ENCODE results near the gene C17orf67.
"Not testable (repeated sequence)": the region's sequence is repeated elsewhere in the genome, so short reads cannot be mapped to it uniquely, and the experiment has no call there.

C17orf67 gene

DNA sequence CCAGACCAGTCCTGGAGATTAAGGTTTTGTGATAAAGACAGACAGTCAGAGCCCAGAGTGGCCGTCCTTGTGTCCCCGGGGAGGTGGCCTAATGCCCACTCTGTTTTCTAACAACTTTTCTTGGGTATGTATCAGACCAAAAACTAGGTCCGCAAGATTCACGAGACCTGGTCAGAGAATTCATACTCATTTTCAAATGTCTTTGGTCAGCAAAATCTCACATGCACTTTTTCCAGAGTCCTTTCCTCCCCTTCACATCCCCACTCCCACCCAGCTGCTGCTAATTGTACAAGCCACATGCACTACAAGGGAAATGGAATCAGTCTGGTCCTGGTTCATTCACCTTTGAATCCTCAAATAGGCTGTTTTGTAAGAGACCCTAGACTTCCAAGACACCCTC is 61.7 kb downstream of the C17orf67 start:
- DNase-seq = no peak

DNA sequence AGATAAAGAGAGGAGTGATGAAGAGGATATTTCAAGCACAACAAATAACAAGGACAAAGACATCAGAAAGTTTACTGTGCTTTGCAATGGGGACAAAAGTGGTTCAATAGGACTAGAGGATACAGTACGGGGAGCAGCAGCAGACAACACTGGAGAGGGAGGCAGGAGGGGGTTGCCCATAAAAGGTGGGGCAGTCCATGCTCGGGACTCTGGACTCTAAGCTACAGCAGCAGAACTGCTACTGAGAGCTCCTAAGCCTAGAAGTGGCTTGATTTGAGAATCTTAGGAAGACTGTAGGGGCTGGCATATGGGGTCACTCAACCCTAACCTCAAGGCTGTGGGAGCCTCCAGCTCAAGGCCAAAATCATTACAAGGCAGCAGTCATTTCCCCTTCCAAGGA is 62.2 kb downstream of the C17orf67 start:
- no peak for DNase-seq

DNA sequence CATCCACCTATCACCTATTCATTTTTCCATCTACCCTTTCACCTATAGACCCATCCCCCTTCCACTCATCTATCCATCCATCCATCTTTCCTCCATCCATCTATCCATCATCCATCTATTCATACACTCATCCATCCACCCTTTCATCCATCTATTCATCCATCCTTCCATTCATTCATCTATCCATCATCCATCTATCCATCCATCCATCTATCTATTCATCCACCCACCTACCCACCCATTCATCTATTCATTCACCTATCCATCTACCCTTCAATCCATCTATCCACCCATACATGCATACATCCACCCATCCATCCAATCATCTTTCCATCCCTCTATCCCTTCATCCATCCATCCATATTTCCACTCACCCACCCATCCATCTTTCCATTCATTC is 63.3 kb downstream of the C17orf67 start:
- DNase-seq = no peak

DNA sequence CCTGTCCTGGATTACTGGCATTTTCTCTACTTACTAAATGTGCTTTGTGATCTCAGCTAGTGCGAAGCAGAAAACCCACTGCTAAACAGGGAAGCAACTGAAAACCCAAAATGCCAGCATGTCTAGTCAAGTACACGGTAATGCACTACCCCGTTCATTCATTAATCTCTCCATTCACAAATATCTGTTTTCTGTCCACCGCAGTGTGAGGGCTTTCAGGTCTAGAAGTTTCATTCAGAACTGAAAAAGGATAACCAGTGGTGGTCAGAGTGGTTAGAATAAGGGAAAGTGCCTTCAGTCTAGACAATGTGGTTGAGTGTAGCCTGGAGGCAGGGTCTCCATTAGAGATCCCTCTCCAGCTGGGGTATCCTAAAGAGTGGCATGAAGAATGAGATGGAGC is 68.3 kb downstream of the C17orf67 start:
- no peak for DNase-seq

DNA sequence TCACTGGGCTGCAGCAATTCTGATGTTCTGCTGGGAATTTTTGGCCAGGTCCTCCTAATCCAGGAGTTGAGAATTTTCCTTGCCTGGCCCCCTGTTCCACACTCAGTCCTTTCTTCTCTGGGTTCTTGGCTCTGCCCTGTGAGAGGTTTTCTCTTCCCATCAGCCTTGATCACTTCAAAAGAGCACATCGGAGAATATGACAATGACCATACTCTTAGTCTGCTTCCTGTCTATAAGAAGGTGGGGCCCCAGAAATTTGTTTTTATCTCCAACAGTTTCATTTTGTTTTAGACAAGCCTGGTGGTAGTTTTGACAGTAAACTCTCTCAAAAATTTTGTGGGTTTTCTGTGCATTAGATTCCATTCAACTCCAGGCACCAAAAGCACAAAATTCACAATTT is 70.7 kb downstream of the C17orf67 start:
- DNase-seq = peak in 1 of 5 donors; percentile 52

DNA sequence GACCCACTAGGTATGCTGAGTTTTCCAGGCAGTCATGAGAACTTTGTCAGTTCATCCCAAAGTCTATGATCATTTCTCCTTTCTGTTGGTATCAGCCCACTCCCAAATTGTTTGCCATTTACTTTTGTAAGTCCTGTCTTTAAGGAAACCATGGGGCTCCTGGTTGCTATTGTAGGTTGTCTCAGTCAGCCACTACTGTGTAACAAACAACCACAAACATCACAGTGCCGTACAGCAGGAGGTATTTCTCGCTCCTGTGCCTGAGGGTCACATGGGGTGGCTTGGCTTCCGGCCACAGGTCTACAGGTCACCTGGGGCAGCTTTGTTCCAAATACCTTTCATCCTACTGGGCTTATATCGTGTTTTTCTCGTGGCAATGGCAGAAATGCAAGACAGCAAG is 71.6 kb downstream of the C17orf67 start:
- no peak for DNase-seq

DNA sequence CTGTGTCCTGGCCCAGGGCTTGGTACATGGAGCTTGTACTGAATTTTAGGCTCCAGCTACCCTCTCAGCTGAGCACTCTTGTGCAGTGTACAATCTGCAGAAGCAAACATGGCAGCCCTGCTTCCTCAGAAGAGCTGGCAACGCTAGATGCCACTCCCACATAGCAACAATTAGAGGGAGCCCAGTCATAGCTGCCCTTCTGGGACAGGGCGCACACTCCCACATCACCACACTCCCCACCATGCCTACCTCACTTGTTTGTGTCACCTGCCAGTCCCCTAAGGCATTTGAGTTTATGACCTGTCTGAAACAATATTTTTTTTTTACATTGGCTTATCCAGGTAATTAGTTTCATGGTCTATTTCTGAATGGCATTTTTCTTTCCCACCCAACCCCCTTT is 72.3 kb downstream of the C17orf67 start:
- DNase-seq = no peak

DNA sequence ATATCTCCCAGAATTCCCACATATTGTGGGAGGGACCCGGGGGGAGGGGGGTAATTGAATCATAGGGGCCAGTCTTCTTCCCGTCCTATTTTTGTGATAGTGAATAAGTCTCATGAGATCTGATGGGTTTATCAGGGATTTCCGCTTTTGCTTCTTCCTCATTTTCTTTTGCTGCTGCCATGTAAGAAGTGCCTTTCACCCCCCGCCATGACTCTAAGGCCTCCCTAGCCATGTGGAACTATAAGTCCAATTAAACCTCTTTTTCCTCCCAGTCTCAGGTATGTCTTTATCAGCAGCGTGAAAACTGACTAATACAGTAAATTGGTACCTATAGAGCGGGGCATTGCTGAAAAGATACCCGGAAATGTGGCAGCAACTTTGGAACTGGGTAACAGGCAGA is 76.1 kb downstream of the C17orf67 start:
- not testable (repeated sequence) for DNase-seq

DNA sequence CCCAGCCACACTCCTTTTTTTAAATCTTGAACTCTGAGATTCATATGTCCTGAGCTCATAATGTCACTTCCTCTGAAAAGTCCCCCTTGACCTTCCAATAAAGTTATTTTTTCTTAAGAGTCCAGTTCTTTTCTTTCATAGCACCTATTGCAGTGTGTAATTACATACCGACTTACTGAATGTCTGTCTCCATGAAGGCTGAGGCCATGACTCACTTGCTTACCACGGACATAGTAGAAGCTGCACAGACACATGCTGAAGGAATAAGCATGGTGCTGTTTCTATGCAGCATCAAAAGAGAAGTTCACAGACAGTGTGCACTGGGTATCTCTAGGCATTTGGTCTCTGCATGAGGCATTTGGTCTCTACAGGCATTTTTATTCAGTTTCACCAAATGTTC is 77.2 kb downstream of the C17orf67 start:
- no peak for DNase-seq

DNA sequence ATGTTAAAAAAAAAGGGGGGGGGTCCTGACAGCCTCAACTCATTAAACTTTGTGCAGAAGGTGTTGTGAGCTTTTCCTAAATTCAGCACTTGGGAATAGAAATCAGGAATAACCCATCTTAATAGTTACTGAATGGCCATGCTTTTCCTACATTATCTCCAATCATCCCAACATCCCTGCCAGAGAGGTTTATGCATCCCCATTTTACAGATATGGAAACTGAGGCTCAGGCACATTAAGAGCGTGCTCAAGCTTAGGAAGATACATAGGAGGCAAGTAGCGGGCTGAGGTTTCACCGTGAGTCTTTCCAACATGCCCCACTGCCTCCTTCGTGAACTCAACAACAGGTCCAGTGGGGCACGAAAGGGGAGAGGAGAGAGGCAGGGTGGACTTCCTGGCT is 78.4 kb downstream of the C17orf67 start:
- DNase-seq = no peak

DNA sequence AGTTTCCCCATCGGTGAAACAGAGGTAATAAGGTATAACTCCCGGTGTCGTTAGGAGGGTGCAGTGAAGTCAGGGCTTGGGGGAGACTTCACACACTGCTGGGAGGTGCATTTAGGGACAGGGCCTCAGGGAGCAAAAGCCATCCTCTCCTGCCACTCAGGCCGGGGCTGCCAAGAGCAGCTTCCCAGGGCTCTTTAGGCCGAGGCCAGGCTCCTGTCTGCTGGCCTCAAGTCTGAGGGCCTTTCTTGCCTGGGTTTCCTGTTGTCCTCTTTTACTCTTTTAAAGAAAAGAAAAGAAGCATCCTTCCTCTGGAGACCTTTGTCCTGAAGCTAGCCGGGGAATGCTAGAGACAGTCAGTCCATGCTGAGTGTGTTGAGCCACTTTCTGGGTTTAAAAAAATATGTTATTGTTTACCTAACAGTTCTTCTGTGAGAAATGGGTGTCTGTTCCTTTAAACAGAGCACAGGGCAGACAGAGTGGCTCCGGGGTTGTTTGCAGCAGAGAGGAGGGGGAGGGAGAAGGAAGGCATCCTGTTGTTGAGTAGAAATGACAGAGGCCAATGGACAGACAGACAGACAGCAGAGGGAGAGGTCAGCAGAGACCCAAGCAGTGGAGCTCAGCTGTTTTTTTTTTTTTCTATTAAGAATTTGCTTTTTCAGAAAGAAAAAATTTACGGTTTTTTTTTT is 79.1 kb downstream of the C17orf67 start:
- DNase-seq = peak in 1 of 5 donors; percentile 54

DNA sequence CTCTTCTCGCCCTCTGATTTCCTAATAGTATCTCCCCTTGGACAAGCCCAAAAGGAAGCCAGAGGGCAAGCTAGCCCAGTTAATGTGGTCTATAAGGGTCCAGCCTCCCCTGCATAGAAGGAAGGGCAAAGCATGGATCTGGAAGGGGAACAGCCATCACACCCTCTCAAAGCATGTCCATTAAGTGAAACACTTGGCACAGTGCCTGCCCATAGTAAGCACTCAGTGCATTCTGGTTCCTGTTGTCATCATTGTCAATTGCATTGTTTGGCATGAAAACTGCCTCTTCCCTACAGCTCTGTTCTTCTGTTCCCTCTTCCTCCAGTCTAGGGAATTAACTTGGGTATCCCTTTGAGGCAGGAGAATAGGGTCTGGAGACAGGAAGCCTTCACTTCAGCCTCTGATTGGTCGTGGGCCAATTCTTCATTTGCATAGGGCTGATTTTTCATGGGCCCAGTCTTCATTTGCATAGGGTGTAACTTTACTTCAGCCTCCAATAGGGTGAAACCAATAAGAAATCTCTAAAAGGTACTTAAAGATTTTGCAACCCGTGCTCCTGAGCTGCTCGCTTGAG is 81.4 kb downstream of the C17orf67 start:
- DNase-seq = no peak

DNA sequence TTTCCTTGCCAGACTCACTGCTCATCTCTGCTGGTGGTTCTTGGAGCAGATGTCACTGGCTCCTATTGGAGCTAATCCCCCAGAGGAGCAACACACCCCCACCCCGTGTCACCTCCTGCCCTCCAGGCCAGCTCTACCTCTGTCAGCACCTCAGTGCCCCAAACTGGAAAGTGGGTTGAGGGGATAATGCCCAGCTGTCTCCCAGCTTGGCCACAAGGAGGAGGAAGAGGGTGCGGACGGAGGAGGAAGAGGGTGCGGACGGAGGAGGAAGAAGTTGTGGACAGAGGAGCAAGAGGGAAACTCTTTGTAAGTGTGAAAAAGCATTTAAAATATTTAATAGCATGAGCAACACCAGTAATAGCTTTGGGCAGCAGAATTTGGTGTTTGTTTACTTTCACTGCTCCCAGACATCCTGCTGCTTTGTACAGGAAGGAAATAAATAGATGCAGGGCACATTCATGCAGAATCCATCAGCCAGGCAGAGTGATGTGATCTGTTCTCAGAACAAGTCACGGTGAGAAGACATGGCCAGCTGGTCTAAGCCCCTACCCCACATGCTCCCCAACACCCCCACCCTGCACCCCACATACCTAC is 82.5 kb downstream of the C17orf67 start:
- no peak for DNase-seq

DNA sequence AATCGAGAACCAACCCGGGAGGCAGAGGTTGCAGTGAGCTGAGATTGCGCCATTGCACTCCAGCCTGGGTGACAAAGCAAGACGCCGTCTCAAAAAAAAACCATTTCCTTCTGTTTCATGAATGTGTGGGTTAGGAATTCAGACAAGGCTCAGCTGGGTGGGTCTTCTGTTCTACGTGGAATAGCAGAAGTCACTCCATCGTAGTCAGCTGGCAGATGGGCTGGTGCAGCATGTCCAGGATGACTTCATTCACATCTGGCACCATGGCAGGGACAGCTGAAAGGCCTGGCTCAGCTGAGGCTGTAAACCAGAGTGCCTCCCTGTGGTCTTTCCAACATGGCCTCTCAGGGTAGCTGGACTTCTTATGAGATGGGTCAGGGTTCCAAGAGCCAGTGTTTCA is 89.0 kb downstream of the C17orf67 start:
- no peak for DNase-seq

DNA sequence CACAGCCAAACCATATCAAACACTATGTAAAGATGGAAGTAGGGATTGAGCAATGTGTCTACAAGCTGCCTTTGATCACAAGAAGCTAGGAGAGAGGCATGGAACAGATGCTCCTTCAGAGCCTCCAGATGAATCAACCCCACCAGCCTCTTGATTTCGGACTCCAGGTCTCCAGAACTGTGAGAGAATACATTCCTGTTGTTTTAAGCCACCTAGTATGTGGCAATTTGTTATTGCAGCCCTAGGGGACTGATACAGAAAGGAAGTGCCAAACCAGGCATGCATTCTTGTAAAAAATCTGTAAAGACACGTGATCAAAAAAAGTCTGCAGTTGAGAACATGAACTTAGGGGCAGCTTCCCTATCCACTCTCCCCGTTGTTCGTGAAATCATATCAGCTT is 91.1 kb downstream of the C17orf67 start:
- DNase-seq = no peak

All from T-helper 1 cell (primary cell).